Fibroblast of lung (primary cell): ENCODE measurements around the gene NMNAT2. TPM values are rescaled to one million over a fixed set of nuclear protein-coding genes. Genes with fewer than 3 reads are reported as not detected.

Source experiments
- DNase-seq, 2 donors: peaks; one replicate each; pipeline versions ENCODE4 v3.0.0 to v3.0.0-alpha.2; 2010; ENCODE audit warnings: low read depth in 2 of 2
- H2AFZ ChIP-seq: 2 replicates; pipeline ENCODE4 v1.5.1; 2012; ENCODE audit warnings: low read length, control low read depth, inconsistent platforms
- H3K27ac ChIP-seq: 2 replicates; pipeline ENCODE4 v1.5.1; 2011; ENCODE audit warnings: low read length, control low read depth; ENCODE audit not compliant: insufficient read depth
- H3K27me3 ChIP-seq: 2 replicates; pipeline ENCODE4 v1.5.1; 2011; ENCODE audit warnings: mild to moderate bottlenecking, low read length; ENCODE audit not compliant: control insufficient read depth, insufficient read depth
- H3K36me3 ChIP-seq: 2 replicates; pipeline ENCODE4 v1.5.1; 2011; ENCODE audit warnings: low read length; ENCODE audit not compliant: control insufficient read depth, insufficient read depth
- H3K4me1 ChIP-seq: 2 replicates; pipeline ENCODE4 v1.5.1; 2011; ENCODE audit warnings: low read length; ENCODE audit not compliant: control insufficient read depth, insufficient read depth; ENCODE audit errors: extremely low read depth
- H3K4me2 ChIP-seq: 2 replicates; pipeline ENCODE4 v1.5.1; 2011; ENCODE audit warnings: low read length, control low read depth; ENCODE audit not compliant: insufficient read depth; ENCODE audit errors: extremely low read depth
- H3K4me3 ChIP-seq, 4 experiments: fragments of 200-600 bp in 1 of 4; sonication (generic) in 1 of 4; replicated peaks in 1 of 4; 2 replicates each; pipeline ENCODE4 v1.5.1; 2011 to 2016; ENCODE audit warnings: low read length in 4 of 4, low read depth in 3 of 4, mild to moderate bottlenecking in 3 of 4, control low read depth in 2 of 4, inconsistent platforms in 1 of 4, mixed read lengths in 1 of 4; ENCODE audit not compliant: insufficient read depth in 1 of 4; ENCODE audit errors: control extremely low read depth in 1 of 4
- H3K79me2 ChIP-seq: 2 replicates; pipeline ENCODE4 v1.5.1; 2012; ENCODE audit warnings: mild to moderate bottlenecking, low read length, inconsistent platforms; ENCODE audit not compliant: control insufficient read depth, insufficient read depth
- H3K9ac ChIP-seq: 2 replicates; pipeline ENCODE4 v1.5.1; 2011; ENCODE audit warnings: mild to moderate bottlenecking, low read length, control low read depth; ENCODE audit not compliant: insufficient read depth
- H3K9me3 ChIP-seq: 2 replicates; pipeline ENCODE4 v1.5.1; 2012; ENCODE audit warnings: low read depth, low read length; ENCODE audit not compliant: control insufficient read depth, insufficient read depth
- H4K20me1 ChIP-seq: 2 replicates; pipeline ENCODE4 v1.5.1; 2011; ENCODE audit warnings: low read length; ENCODE audit not compliant: control insufficient read depth, insufficient read depth; ENCODE audit errors: extremely low read depth
- CTCF ChIP-seq, 2 donors: IDR thresholded peaks in 1 of 2; conservative IDR thresholded peaks in 1 of 2; 1 replicate in 1 of 2; 2 replicates in 1 of 2; pipeline ENCODE4 v1.5.1; 2011 to 2012; ENCODE audit warnings: low read length in 2 of 2, control low read depth in 1 of 2, inconsistent platforms in 1 of 2, low read depth in 1 of 2, mild to moderate bottlenecking in 1 of 2
- EZH2 ChIP-seq: IDR thresholded peaks from 2 replicates; pipeline ENCODE4 v1.5.1; 2012; ENCODE audit warnings: low read length, control low read depth, mild to moderate bottlenecking; ENCODE audit errors: missing control alignments
- polyA plus RNA-seq, 2 donors: library from polyadenylated mRNA; depleted of rRNA in 1 of 2; stranded (reverse) in 1 of 2; unstranded in 1 of 2; fragments of >200 nt; gene quantifications; 2 replicates each; pipeline ENCODE4 v1.2.1, GENCODE V29; 2011 to 2012; ENCODE audit warnings: missing spikeins in 1 of 2
- total RNA-seq: library from RNA; depleted of rRNA; stranded (reverse); fragments of >200 nt; gene quantifications from 2 replicates; pipeline ENCODE4 v1.2.1, GENCODE V29; 2014

The NMNAT2 gene
- total and polyA plus RNA-seq, 2 donors (not counting 1 experiment from before 2014, with no cell fraction given), result under 0.01 to 0.61 TPM

- H3K4me2 ChIP-seq, result no peak overlapping the region
- peak overlapping the region; percentile 84 for H3K27ac ChIP-seq
- H3K36me3 ChIP-seq, result no peaks in the 10 kb centered on the region
- H3K4me3 ChIP-seq, result no peak overlapping the region
- peaks cover 25% of the 10 kb centered on the region for H3K4me1 ChIP-seq
- TF ChIP-seq CTCF (conservative IDR thresholded peaks at IDR 0.05 in 1 of 2, IDR thresholded peaks at IDR 0.05 in 1 of 2; ENCODE audit: low read depth in 1 of 2, low read length in 2 of 2) (no peak), EZH2 (no peak)
- peak overlapping the region; percentile 51 for H3K9ac ChIP-seq
- no peaks in the 10 kb centered on the region for H3K79me2 ChIP-seq
- H4K20me1 ChIP-seq, result no peaks in the 10 kb centered on the region
- peak; percentile 64 to 89 for DNase-seq
- no peak overlapping the region for H2AFZ ChIP-seq
- H3K27me3 ChIP-seq, result no peaks in the 10 kb centered on the region
- H3K9me3 ChIP-seq, result no peaks in the 10 kb centered on the region
These were observed 139.2 kb downstream of the NMNAT2 start for GRCh38 chr1:183278739-183279591.

- TF ChIP-seq CTCF (conservative IDR thresholded peaks at IDR 0.05 in 1 of 2, IDR thresholded peaks at IDR 0.05 in 1 of 2; ENCODE audit: low read depth in 1 of 2, low read length in 2 of 2), result no peak
- no peak for TF ChIP-seq EZH2
- H3K36me3 ChIP-seq, result no peaks in the 10 kb centered on the region
- H4K20me1 ChIP-seq, result no peaks in the 10 kb centered on the region
- H2AFZ ChIP-seq, result no peak overlapping the region
- peak; percentile 38 to 82 for DNase-seq
- no peak overlapping the region for H3K4me3 ChIP-seq
- H3K9ac ChIP-seq, result no peak overlapping the region
- H3K27ac ChIP-seq, result peak overlapping the region; percentile 84
- H3K9me3 ChIP-seq, result no peaks in the 10 kb centered on the region
- no peaks in the 10 kb centered on the region for H3K79me2 ChIP-seq
- peaks cover 29% of the 10 kb centered on the region for H3K4me1 ChIP-seq
- H3K4me2 ChIP-seq, result no peak overlapping the region
- no peaks in the 10 kb centered on the region for H3K27me3 ChIP-seq
These were observed 140.1 kb downstream of the NMNAT2 start for GRCh38 chr1:183277821-183278738.
